Measurements from ENCODE around the gene PPP1R26. TPM values are rescaled to one million over a fixed set of nuclear protein-coding genes. Genes with fewer than 3 reads are reported as not detected.

Gene PPP1R26
- total RNA-seq, 1 donor from 2014 or later: 25.5 TPM

DNA sequence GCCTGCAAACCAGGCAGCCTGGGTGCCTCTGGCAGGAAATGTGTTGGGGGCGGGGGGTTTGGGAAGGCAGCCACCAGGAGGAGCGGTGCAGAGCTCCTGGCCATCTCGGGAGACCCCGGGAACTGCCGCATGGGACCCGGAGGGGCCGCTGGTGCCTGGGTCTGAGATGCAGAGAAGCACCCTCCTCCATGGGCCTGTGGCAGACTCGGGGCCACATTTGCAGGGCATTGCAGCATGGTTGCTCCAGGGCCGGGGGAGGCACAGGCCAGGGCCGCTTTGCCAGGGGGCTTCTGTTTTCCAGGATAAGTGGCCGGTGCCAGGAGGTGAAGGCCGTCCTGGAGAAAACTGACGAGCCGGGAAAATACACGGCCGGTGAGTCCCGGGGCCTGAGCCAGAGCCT lies 43.3 kb downstream of the PPP1R26 start:
- no peaks in the 10 kb centered on the region for H3K27me3 ChIP-seq
- no peaks in the 10 kb centered on the region for H3K9me3 ChIP-seq
- H3K36me3 ChIP-seq: no peaks in the 10 kb centered on the region
- intact Hi-C loops (cut with DNase I): no loop called here
- DNase-seq (ENCODE audit: low spot score in 2 of 2): peak; percentile 6 to 49
- H3K4me3 ChIP-seq: no peak overlapping the region
- no peak overlapping the region for H3K27ac ChIP-seq
- TF ChIP-seq, protein P1, sequence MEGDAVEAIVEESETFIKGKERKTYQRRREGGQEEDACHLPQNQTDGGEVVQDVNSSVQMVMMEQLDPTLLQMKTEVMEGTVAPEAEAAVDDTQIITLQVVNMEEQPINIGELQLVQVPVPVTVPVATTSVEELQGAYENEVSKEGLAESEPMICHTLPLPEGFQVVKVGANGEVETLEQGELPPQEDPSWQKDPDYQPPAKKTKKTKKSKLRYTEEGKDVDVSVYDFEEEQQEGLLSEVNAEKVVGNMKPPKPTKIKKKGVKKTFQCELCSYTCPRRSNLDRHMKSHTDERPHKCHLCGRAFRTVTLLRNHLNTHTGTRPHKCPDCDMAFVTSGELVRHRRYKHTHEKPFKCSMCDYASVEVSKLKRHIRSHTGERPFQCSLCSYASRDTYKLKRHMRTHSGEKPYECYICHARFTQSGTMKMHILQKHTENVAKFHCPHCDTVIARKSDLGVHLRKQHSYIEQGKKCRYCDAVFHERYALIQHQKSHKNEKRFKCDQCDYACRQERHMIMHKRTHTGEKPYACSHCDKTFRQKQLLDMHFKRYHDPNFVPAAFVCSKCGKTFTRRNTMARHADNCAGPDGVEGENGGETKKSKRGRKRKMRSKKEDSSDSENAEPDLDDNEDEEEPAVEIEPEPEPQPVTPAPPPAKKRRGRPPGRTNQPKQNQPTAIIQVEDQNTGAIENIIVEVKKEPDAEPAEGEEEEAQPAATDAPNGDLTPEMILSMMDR (IDR thresholded peaks at IDR 0.05): no peak
- no peaks in the 10 kb centered on the region for H3K4me1 ChIP-seq

DNA sequence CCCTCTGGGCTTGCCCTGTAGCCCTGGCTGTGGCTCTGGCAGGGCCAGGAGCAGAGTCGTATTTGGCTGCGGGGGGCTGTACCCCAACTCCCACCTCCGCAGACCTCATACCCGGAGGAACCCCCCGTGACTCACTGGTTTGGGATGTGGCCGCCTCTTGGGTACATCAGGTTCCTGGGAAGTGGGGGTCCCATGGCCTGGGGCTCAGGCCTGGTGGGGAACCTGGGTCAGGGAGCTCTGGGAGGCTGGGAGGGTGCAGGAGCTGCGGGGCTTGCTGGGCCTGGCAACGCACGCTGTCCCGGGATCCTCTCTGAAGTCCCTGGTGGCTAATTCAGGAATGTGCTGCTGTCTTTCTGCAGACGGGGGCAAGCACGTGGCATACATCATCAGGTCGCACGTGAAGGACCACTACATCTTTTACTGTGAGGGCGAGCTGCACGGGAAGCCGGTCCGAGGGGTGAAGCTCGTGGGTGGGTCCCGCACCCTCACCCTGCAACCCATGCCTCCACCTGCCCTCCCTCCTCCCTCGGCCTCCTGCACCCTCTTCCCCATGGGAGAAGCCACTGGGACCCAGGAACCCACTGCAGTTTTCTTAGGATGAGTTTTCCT lies 44.0 kb downstream of the PPP1R26 start:
- Histone ChIP-seq H3K4me1 (no peaks in the 10 kb centered on the region), H3K27me3 (no peaks in the 10 kb centered on the region), H3K27ac (no peak overlapping the region), H3K36me3 (no peaks in the 10 kb centered on the region), H3K4me3 (no peak overlapping the region), H3K9me3 (no peaks in the 10 kb centered on the region)
- intact Hi-C loops (cut with DNase I): no loop called here
- DNase-seq (ENCODE audit: low spot score in 2 of 2): peak in 1 of 2 donors; percentile 37
- TF ChIP-seq, protein P1 (IDR thresholded peaks at IDR 0.05): no peak

DNA sequence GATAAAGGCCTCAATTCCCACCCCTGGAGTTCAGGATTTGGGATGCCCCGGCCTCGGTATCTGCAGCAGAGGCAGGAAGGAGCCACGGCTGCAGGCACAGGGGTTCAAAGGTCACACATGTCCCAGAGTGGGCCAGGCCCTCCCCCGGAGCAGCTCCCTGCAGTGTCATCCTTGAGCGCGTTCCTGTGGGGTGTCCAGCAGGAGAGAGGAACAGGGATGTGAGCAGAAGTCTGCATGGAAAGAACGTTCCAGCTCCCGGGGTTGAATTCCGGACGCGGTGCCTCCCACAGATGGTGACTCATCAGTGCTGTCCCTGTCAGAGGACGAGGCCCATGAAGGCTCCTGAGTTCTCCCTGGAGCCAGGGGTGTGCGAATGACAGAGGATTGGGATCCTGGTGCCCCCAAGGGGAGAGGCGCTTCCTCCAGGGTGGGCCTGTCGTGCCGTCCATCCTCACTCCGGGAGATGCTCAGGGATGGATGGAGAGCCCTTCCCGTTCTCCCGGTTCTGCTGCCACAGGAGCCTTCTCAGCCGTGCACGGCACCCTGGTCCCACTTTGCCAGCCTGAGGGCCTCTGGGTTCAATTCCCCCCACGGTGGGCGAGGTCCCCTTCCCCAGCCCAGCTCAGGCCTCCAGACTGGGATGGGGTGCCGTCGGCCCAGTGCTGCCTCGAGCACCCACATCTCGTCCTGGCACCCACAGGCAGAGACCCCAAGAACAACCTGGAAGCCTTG lies 44.7 kb downstream of the PPP1R26 start:
- DNase-seq (ENCODE audit: low spot score in 2 of 2): peak in 1 of 2 donors; percentile 38

DNA sequence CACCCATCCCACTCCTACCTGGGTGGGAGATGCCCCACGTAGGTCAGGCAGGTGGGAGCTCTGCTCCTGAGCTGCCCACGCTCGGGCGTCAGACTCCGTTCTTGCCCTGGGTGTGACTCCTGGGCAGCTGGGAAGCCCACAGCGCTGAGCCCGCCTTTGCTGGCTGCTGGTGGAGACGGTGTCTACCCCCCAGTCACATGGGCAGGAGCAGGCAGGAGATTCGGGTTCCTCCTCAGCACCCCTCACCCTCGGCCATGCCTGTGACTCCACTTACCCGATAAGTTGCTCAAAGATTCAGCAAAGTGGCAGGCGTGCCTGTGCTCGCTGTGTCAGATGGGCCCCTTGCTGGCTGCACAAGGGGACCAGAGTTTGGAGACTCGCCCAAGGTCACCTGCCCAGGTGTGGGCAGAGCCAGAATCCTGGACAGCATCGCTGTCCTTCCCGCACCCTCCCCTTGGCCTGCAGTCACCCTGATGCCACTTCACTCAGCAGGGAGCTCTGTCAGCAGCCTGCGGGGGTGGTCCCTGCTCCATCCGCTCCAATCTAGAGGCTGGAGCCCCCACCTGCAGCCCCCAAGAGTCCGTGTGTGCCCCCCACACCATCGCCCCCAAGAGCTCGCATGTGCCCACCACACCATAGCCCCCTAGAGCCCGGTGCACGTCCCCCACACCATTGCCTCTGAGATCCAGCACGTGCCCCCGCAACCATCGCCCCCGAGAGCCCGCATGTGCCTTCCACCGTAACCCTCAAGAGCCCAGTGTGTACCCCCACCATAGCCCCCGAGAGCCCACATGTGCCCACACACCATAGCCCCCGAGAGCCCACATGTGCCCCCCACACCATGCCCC lies 45.9 kb downstream of the PPP1R26 start:
- H3K9me3 ChIP-seq: no peaks in the 10 kb centered on the region
- TF ChIP-seq, protein P1 (IDR thresholded peaks at IDR 0.05): no peak
- H3K27ac ChIP-seq: no peak overlapping the region
- no peaks in the 10 kb centered on the region for H3K36me3 ChIP-seq
- intact Hi-C loops (cut with DNase I): no loop called here
- H3K27me3 ChIP-seq: no peaks in the 10 kb centered on the region
- no peak overlapping the region for H3K4me3 ChIP-seq
- DNase-seq (ENCODE audit: low spot score in 2 of 2): peak; percentile 3 to 45
- H3K4me1 ChIP-seq: no peaks in the 10 kb centered on the region

More for the DNA sequence above, 44.7 kb downstream of the PPP1R26 start:
- intact Hi-C loops (cut with DNase I): no loop called here
- no peaks in the 10 kb centered on the region for H3K4me1 ChIP-seq
- H3K9me3 ChIP-seq: no peaks in the 10 kb centered on the region
- TF ChIP-seq, protein P1 (IDR thresholded peaks at IDR 0.05): no peak
- H3K36me3 ChIP-seq: no peaks in the 10 kb centered on the region
- H3K27ac ChIP-seq: no peak overlapping the region
- H3K27me3 ChIP-seq: no peaks in the 10 kb centered on the region
- H3K4me3 ChIP-seq: no peak overlapping the region

DNA sequence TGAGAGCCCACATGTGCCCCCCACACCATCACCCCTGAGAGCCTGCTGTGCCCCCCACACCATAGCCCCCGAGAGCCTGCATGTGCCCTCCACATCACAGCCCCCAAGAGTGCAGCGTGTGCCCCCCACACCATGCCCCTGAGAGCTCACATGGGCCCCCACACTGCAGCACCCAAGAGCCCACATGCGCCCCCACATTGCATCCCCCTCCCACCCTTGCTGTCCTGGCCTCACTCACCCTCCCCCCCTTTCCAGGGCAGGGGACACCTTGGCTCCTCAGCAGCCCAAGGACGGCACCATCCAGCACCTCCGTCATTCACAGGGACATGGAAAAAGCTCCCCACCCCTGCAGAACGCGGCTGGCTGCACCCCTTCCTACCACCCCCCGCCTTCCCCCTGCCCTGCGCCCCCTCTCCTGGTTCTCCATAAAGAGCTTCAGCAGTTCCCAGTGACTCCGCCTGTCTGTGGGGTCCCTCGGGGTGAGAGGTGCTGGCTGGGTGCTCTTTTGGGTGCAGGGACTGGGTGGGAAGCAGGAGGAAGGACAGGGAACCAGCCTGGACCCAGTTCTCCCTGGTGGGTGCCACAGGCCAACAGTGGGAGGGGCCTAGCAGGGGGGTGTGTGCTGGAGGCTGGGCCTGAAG lies 46.6 kb downstream of the PPP1R26 start:
- no peaks in the 10 kb centered on the region for H3K9me3 ChIP-seq

More for the DNA sequence above, 46.6 kb downstream of the PPP1R26 start:
- no peaks in the 10 kb centered on the region for H3K4me1 ChIP-seq
- TF ChIP-seq, protein P1 (IDR thresholded peaks at IDR 0.05): no peak
- no peaks in the 10 kb centered on the region for H3K36me3 ChIP-seq
- H3K27me3 ChIP-seq: no peaks in the 10 kb centered on the region
- intact Hi-C loops (cut with DNase I): no loop called here
- peak; percentile 0 to 34 for DNase-seq (ENCODE audit: low spot score in 2 of 2)
- no peak overlapping the region for H3K27ac ChIP-seq
- H3K4me3 ChIP-seq: no peak overlapping the region
